ENCODE measurements around the gene SPIN2B. TPM values are rescaled to one million over a fixed set of nuclear protein-coding genes. Genes with fewer than 3 reads are reported as not detected.
"Not testable (repeated sequence)": the region's sequence is repeated elsewhere in the genome, so short reads cannot be mapped to it uniquely, and the experiment has no call there.

The SPIN2B gene
- total RNA-seq, 2 donors from 2014 or later: 16.8 to 19.0 TPM

- Histone ChIP-seq H3K27me3 (replicated peaks; ENCODE audit: insufficient read depth) (no peaks in the 10 kb centered on the region), H3K36me3 (no peaks in the 10 kb centered on the region), H3K27ac (no peak overlapping the region), H3K4me3 (no peak overlapping the region), H3K4me1 (ENCODE audit: control insufficient read depth in 1 of 2, low read depth in 2 of 2) (no peaks in the 10 kb centered on the region), H3K9me3 (no peaks in the 10 kb centered on the region)
- no peak for ATAC-seq (ENCODE audit: insufficient number of reproducible peaks, low FRiP score, low read depth)
- DNase-seq (ENCODE audit: low spot score): no peak
- no peak for TF ChIP-seq CTCF (IDR thresholded peaks at IDR 0.05)
Observed at GRCh38 chrX:57132046-57132445, 10.7 kb upstream of the SPIN2B start.

- Histone ChIP-seq H3K9me3 (no peaks in the 10 kb centered on the region), H3K36me3 (no peaks in the 10 kb centered on the region), H3K27me3 (replicated peaks; ENCODE audit: insufficient read depth) (no peaks in the 10 kb centered on the region), H3K4me1 (ENCODE audit: control insufficient read depth in 1 of 2, low read depth in 2 of 2) (no peaks in the 10 kb centered on the region), H3K27ac (peak overlapping the region; percentile 55 to 63), H3K4me3 (peak overlapping the region; percentile 78)
- no peak for TF ChIP-seq CTCF (IDR thresholded peaks at IDR 0.05)
- DNase-seq (ENCODE audit: low spot score) (no peak), ATAC-seq (ENCODE audit: insufficient number of reproducible peaks, low FRiP score, low read depth) (no peak)
Observed at GRCh38 chrX:57121816-57122215, 468 bp upstream of the SPIN2B start.

- not testable (repeated sequence) for DNase-seq (ENCODE audit: low spot score); H3K9me3 ChIP-seq; H3K4me1 ChIP-seq (ENCODE audit: control insufficient read depth in 1 of 2, low read depth in 2 of 2); H3K27me3 ChIP-seq (replicated peaks; ENCODE audit: insufficient read depth); ATAC-seq (ENCODE audit: insufficient number of reproducible peaks, low FRiP score, low read depth); H3K36me3 ChIP-seq
- H3K27ac ChIP-seq: peak overlapping the region in 1 of 2 donors; percentile 55
- H3K4me3 ChIP-seq: peak overlapping the region; percentile 78
Observed at GRCh38 chrX:57120619-57121161, 658 bp downstream of the SPIN2B start.

GRCh38 chrX:57119416-57119815, 1.9 kb downstream of the SPIN2B start:
- H3K27ac ChIP-seq: no peak overlapping the region
- no peaks in the 10 kb centered on the region for H3K36me3 ChIP-seq
- H3K4me3 ChIP-seq: no peak overlapping the region
- TF ChIP-seq CTCF (IDR thresholded peaks at IDR 0.05): no peak
- DNase-seq (ENCODE audit: low spot score): no peak
- ATAC-seq (ENCODE audit: insufficient number of reproducible peaks, low FRiP score, low read depth): no peak
- no peaks in the 10 kb centered on the region for H3K9me3 ChIP-seq
- no peaks in the 10 kb centered on the region for H3K27me3 ChIP-seq (replicated peaks; ENCODE audit: insufficient read depth)
- no peaks in the 10 kb centered on the region for H3K4me1 ChIP-seq (ENCODE audit: control insufficient read depth in 1 of 2, low read depth in 2 of 2)

- not testable (repeated sequence) for H3K4me1 ChIP-seq (ENCODE audit: control insufficient read depth in 1 of 2, low read depth in 2 of 2); H3K4me3 ChIP-seq; ATAC-seq (ENCODE audit: insufficient number of reproducible peaks, low FRiP score, low read depth); H3K9me3 ChIP-seq; H3K27me3 ChIP-seq (replicated peaks; ENCODE audit: insufficient read depth); DNase-seq (ENCODE audit: low spot score); H3K36me3 ChIP-seq; H3K27ac ChIP-seq
Observed at GRCh38 chrX:57117566-57117965, 3.8 kb downstream of the SPIN2B start.

GRCh38 chrX:57104921-57105398, 16.4 kb downstream of the SPIN2B start:
- DNase-seq (ENCODE audit: low spot score) (no peak), ATAC-seq (ENCODE audit: insufficient number of reproducible peaks, low FRiP score, low read depth) (no peak)
- no peaks in the 10 kb centered on the region for H3K9me3 ChIP-seq
- no peaks in the 10 kb centered on the region for H3K36me3 ChIP-seq
- H3K4me3 ChIP-seq: no peak overlapping the region
- H3K27ac ChIP-seq: no peak overlapping the region
- TF ChIP-seq CTCF (IDR thresholded peaks at IDR 0.05): no peak
- H3K4me1 ChIP-seq (ENCODE audit: control insufficient read depth in 1 of 2, low read depth in 2 of 2): no peaks in the 10 kb centered on the region
- no peaks in the 10 kb centered on the region for H3K27me3 ChIP-seq (replicated peaks; ENCODE audit: insufficient read depth)
